NCI-H2029 treated with DMSO at 0.1 percent for 48 hours (cell line): ENCODE data around the gene FBXO42.
"Not testable (repeated sequence)": the region's sequence is repeated elsewhere in the genome, so short reads cannot be mapped to it uniquely, and the experiment has no call there.

Experiments
- DNase-seq: peaks from one replicate; lab custom pipeline; 2025; lab: John Stamatoyannopoulos, UW

FBXO42 gene

DNA sequence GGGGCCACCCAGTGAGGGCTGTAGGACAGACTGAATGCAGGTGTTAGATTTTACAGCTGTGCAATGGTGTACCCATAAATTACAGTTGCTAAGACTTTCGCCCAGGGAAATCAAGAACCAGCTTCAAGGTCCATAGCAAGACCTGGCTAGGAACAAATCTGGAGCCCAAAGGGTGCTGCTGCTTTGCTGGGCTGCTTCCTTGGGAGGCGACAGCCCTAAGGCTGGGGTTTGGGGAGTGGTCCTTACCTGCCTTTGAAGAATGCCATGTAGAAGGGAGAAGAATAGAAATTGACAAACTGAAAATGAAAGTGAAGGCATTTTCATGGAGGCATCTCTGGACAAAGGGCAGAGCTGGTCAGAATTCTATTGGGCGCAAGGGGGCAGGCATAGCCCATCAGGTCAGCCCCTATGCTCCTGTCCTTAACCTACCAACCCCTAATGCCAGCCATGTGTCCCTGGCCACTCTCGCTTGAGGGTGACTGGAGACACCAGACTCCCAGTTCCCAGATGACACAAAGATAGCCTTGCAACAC lies 132.2 kb downstream of the FBXO42 start:
- no peak for DNase-seq

DNA sequence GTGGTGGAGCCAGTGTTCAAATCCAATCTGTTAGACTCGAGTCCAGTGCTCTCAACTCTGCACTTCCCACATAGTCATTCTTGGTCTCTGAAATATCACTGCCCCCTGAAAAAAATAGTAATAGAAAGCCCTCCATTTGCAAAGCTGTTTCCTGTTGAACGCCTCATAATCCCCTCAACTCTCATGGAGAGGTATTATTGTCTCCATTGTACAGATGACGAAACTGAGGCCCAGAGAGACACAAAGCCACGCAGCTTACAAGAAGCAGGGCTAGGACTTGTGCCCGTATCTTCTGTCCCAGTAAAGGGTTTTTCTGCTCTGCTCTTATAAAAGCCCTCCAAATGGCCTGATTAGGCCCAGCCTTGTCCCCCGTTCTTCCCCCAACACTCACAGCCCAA lies 133.6 kb downstream of the FBXO42 start:
- no peak for DNase-seq

DNA sequence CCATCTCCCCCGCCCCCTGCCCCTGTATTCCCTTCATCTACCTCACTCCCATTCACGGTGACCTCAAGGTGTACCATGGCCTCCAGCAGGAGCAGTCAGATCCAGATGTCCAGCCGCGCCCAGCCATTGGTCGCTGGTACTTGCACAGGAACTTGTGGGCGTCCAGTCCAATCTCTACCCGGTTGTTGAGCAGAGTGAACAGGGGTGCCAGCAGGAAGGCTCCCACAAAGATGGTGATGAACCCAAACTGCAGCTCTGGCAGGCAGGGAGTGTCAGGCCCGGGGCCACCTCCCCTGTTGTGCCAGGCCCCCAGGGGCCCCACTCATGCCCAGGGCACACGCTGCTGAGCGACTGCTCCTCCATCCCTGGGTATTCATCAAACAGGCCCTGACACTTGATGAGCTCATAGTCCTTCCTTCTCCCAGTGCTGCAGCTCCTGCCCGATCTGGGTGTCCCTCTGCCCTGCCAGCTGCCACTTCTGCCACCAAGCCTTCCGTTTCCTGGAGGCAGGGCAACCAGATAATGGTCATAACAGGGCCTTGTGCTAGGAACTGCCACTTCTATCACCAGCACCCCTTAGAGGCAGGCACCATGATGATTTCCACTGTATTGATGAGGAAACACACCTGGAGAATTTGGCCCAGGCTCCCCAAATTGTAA lies 134.1 kb downstream of the FBXO42 start:
- DNase-seq: no peak

DNA sequence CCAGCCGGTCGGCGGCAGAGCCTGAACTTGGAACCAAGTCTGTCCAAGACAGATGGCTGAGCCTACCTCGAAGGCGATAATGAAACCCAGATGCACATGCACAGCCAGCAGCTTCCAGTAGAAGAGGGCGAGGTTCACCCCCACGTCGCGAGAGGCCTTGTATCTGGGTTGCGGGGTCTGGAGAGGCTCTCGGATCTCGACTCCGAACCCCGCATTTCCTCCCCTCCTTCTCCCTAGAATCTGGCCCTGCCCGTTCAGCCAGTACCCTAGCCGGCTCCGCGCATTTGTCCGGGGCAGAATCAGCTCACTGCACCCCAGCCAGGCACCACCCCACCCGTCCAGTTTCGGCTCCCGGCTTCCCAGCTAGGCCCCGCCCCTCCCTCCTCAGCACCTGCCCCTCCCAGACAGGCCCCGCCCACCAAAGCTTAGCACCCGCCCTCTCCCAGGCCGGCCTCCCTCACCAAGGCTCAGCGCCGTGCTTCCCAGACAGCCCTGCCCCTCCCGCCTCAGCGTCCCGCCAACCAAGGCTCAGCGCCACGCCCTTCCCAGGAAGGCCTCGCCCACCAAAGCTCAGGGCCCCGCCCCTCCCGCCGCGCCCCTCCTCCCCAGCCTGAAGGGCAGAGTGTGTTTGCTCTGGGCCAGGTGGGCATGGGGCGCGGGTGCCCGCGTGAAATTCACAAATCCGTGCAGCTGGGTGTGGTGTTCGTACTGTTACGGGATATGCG lies 135.1 kb downstream of the FBXO42 start:
- peak; percentile 65 for DNase-seq

DNA sequence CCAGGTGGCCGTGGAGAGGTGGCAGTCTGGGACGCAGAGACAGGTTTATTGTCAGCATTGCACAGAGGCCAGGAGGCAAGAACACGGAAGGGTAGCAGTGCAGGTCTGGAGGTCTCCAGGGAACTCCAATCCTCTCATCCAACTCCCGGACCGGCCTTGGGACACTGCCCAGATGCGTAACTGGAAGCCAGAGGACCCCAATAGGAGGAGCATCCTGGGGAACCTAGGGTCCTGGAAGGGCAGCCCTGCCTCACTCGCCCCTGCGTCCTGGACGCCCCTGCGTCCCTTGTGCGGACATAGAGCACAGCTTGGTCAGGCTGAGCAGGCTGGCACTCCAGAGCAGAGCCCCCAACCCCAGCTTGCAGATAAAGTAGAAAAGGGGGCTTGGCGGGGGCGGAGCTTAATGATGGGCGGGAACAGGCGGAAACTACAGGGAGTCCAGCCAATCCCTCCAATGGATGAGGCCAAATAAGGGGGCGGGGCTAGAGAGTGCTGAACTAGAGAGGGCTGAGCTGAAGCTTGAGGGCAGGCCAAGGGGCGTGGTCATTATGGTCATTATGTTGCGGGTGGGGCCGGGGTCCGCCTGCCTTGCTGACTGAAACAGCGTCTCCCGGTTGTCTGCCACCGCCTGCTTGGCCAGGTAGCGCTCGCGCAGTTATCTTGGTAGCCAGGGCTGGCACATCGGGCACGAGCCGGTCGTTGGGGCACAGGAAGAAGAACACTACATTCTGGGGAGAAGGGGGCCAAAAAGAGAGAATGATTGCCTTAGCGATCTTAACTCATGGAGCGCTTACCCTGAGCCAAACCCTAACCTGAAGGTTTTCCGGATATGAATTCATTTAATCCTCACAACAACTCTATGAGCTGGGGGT lies 136.2 kb downstream of the FBXO42 start:
- DNase-seq: peak; percentile 86

DNA sequence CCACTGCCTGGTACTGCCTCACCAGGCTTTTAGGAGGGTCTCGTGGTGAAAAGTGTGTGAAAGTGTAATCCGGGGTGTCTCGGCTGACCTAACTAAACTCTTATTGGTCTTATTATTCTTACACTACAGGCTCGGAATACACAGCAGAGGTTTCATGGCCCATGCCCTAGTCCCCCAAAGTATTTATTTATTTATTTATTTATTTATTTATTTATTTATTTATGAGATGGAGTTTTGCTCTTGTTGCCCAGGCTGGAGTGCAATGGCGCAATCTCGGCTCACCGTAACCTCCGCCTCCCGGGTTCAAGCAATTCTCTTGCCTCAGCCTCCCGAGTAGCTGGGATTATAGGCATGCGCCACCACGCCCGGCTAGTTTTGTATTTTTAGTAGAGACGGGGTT lies 137.0 kb downstream of the FBXO42 start:
- not testable (repeated sequence) for DNase-seq

DNA sequence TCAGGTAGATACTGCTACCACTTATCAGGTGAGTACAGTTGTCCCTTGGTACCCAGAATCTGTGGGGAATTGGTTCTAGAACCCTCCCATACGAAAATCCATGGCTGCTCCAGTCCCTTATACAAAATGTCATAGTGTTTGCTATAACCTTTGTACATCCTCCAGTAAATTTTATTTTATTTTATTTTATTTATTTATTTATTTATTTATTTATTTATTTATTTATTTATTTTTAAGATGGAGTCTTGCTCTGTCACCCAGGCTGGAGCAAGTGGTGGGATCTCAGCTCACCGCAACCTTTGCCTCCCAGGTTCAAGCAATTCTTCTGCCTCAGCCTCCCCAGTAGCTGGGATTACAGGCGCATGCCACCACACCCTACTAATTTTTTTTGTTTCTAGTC lies 138.7 kb downstream of the FBXO42 start:
- DNase-seq: not testable (repeated sequence)

DNA sequence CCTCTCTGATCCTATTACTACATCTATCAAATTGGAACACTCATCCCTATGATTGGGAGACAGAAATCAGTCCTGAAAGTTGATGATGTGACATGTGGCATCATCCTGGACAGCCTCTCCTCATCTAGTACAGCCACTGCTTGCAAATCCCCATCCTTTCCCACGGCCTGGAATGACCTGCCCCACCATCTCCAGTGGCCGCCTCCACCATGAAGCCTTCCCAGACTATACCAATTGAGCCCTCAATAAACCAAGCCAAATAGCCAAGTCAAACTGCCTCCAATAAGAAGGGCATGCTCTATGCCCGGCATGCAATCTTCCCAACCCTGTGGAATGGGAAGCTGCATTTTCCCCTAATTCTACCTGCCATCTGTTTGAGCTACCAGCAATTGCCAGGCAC lies 139.3 kb downstream of the FBXO42 start:
- DNase-seq: no peak

DNA sequence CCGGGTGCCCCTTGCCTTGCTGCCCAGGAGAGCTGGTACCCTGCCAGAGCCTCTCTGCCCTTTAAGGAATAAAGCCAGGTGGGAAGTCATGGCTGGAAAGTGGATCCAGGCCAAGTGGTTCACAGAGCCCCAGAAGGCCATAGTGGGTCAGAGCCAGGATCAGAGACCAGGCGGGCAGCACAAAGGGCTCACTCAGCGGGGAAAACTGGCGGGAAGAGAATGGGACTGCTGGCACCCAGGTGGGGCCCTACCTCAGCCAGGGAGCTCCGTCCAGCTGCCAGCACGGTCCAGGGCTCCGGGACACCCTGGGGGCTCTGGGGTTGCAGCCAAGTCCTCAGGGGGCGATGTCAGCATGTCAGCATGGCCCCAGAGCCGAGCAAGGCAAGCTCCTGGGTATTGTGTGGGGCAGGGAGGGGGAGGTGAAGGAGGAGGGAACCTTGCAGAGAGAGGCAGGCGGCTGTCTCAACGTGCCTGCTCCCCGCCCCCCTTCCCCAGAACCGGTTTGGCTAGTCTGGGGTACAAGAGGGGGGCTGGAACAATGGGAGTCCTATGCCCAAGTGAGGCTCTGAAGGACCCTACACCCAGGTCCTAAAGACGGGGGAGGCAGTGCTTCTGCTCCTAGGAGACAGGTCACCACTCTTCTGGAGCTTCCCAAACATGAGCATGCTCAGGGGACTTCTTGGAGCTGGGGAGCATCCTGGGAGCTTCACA lies 139.9 kb downstream of the FBXO42 start, which contains the start of gene ARHGEF19:
TSS of gene ARHGEF19 (minus strand) at position 402 of the 711 bp plus-strand sequence. CDS start 3,598 bp downstream, outside the sequence.
- peak; percentile 28 for DNase-seq

DNA sequence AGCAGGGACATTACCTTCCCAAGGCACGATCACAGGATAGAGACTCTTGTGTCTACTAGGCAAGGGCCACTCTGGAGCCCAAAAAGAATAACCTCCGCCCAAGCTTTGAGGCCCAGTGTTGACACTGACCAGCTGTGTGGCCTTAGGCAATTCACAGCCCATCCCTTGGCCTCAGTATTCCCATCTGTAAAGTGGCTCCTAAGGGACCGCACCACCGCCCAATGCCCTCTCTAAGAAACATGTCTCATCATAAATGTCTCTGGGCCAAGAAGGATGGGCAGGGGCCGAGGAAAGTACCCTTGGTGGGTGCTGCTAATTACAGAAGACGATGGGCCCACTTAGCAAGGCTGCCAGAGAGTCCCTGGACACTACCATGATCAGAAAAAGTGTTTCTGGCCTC lies 140.5 kb downstream of the FBXO42 start:
- DNase-seq: no peak

DNA sequence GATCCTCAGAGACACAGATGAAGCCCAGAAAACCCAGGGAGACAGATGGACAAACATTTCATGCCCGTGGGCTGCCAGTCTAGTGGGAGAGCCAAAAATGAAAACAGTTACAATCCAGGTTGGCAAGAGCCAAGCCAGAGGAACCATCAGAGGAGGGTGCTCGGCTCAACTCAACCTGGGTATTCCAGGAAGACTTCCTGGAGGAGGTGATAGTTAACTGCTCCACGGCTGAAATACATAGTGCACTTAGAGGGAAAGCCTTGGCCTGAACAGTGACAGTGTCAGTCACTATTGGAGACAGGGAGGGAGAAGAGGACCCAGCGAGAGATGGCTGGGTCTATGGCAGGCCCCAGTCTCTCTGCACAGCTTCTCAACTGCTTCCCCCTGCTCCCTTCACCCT lies 141.7 kb downstream of the FBXO42 start:
- DNase-seq: no peak

DNA sequence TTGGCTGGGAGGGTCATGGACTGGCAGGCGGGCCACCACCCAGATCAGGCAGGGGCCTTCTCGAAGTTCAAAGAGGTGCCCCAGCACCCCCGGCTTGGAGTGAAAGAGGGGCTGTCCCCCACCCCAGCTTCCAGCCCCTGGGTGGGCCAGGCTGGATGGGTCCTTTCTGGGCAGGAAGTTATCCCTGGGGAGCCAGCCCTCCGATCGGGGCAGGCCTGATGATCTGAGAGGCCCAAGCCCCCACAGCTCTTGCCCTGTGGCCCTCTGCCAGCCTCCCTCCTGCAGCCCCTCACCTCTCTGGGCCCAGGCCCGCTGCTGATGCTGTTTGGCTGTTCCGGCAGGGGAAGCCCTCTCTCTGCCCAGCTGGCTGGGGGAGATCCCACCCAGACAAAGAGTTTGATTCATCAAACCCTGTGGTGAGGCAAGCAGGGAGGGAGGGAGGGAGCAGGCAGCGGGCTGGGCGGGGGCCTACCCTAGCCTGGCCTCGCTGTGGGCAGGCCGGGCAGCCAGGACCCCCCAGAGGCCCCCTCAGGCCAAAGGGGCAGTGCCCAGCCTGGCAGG lies 142.4 kb downstream of the FBXO42 start:
- no peak for DNase-seq

DNA sequence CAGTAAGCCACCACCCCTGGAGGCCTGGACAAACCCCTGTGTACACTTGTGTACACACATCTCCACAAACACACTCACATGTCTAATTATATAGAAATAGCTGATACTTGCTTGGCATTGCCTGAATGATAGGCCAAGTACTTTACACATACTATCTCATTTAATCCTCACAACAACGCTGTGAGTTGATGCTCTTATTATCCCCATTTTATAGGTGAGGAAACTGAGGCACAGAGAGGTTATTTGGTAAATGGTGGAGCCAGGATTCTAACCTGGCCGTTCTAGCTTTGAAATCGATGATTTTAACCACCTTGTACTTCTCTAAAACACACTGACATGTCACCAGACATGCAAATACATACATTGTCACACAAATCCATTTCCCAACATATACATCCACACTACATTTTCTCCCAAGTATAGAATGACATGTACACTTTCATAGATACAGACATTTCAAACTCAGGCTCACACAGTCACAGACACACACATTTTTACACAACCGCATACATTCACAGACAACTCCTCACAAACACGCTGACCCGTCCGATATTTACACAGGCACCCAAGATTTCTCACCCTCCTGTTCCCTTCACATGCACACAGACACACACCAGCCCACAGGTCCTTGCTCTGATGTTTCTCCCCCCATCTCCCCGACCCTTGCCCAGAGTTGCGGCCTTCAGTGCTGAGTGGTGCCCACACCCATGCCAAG lies 143.0 kb downstream of the FBXO42 start:
- no peak for DNase-seq

DNA sequence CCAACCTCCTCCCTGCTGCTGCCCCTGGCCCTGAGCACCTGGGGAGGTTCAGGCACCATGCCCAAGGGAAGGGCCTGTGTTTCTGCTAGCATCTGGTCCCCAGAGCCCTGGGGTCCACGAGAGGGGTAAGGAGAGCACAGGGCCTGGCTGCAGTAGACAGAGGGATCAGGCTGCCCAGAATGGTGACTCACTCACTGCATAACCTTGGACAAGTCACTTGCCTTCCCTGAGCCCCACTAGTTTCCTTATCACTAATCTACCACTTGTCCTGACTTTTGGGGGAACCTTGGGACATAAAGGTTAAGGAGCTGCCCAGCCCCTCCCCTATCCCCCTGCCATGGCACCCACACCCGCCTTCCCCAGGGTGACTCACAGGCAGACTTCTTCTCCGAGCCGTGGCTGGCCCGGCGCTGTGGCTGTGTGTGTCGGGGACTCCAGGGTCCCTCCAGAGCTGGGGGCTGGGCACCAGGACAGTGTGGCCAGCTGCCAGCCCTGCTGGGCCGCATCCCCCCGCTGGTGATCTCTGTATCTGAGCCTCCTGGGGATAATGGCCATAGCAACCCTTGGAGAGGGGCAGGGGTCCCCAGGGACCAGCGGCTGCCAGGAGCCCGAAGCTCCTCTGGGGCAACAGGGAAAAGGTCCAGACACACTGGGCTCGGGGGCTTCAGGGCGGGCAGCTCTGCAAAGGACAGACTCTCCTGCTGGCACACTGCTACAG lies 143.9 kb downstream of the FBXO42 start:
- DNase-seq: no peak

DNA sequence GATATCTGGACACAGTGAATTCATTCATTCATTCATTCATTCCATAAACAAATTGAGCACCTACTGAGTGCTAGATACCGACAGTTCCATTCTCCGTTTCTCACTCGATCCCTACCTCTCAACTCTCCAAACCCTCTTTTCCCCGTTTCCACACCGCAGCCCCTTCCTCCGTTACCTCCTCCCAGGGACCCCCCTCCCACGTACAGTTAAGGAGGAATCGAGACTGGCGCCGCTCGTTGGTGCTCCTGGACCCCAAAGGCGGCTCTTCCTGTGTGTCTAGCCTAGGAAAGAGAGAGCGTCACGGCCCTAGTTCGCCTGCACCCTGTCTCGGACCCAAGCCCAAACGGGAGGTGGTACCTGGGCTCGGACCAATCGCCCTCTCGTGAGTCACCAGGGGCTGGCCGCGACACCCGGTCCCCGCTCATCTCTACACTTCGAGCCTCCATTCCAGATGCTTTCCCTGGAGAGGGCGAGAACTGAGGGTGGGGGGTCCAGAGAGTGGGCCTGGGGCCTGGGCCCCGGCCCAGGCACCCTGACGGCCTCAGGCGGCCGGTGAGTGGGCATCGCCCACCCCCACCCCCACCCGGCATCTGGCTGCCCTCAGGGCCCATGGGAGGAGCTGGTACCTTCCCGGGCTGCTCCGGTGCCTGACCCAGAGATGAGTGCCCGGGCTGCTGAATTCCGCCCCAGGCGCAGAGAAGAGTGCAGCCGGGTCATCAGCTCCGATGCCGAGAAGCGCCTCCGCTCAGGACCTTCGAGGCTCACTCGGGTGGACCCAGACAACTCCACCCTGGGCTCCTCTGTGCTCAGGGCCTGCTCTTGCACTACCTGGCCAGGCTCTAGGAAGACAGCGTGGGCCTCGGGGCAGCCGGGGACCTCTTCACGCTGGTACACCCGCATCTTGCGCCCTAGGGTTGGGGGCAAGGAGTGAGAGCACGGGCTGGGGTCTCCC lies 144.7 kb downstream of the FBXO42 start:
- no peak for DNase-seq

DNA sequence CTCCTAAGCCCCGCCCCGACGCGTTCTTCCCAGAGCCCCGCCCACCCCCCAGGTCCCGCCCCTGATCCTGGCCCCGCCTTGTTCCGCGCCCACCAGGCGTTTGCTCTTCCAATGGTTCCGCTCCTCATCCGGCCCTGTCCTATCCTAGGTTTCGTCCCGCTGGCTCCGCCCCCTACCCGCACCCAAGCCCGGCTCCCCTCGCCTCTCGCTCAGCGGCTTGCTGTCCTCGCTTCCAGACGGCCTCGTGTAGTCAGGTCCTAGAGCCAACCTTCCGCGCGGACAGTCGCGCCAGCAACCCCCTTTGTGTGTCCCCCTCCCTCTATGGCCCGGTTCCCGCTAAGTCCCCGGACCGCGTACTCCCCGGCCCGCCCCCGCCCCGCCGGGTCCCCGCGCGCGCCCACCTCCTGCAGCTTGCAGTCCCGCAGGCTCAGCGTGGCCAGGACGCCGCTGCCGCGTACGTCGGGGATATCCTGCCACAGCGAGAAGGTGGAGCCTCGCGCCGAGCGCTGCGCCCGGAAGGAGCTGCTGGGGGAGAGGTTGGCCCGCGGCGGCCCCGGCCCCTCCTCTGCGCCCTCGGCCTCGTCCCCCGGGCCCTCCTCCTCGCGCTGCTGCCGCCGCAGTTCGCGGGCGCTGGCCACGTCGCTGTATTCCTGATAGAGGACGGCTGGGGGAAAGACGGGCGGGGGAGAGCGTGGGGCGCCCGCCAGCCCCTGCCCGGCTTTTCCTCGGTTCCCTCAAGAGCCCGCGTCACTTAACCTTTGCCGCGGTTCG lies 145.5 kb downstream of the FBXO42 start:
- peak; percentile 88 for DNase-seq

DNA sequence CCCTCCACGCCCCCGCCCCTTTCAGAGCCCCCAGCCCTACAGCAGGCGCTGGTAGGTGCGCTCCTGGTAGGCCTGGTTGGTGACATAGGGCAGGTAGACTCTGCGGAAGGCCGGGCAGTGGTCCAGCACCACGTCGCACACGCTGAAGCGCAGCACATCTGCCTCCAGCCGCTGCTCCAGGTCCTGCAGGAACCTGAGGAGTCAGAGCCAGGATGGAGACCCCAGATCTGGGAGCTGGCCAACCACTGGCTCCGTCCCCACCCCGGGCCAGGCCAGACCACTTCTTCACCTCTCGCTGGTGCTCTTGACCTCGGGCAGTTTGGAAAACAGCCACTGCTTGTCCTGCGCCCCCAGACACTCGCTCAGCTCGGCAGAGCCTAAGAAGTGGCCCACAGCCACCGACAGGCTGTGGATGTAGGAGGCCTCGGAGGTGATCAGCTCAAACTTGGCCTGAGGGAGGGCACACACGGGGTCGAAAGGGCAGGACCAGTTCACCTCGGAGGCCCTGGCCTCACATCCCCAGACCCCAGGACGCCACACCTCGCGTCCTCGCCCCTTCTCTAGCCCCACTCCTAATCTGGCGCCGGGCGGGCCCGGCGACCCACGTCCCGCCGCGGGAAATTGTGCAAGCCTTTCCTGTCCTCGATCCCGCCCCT lies 146.3 kb downstream of the FBXO42 start:
- DNase-seq: no peak

DNA sequence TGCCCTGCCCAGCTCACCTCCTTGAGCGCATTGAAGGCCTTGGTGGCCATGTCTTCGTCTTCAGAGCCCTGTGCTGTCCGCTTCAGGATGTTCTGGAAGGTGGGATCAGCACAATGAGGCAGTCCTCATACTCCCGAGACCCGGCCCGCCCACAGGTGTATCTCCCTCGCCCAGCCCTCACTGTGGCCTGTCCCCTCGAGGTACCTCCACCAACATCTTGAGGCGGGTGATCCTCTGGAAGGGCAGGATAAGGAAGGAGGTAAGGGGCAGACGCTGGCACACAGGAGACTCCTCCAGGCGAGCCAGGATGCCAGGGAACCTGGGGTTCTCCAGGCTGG lies 147.0 kb downstream of the FBXO42 start:
- no peak for DNase-seq
